Stomach smooth muscle (tissue), 2 donors: Measurements from ENCODE around the gene VSTM5.
"Not testable (repeated sequence)": the region's sequence is repeated elsewhere in the genome, so short reads cannot be mapped to it uniquely, and the experiment has no call there.

Experiments used
- H3K27ac ChIP-seq: one replicate; pipeline ENCODE4 v1.7.0; 2013; ENCODE audit warnings: mild to moderate bottlenecking, low read length, inconsistent platforms
- H3K27me3 ChIP-seq, 2 donors: one replicate each; pipeline ENCODE4 v1.7.0; 2013; ENCODE audit warnings: low read length in 2 of 2; ENCODE audit not compliant: insufficient read depth in 2 of 2, control insufficient read depth in 1 of 2
- H3K36me3 ChIP-seq, 2 donors: one replicate each; pipeline ENCODE4 v1.7.0; 2013; ENCODE audit warnings: low read length in 2 of 2; ENCODE audit not compliant: control insufficient read depth in 2 of 2, insufficient read depth in 2 of 2
- H3K4me1 ChIP-seq: one replicate; pipeline ENCODE4 v1.7.0; 2013; ENCODE audit warnings: low read length; ENCODE audit not compliant: control insufficient read depth, insufficient read depth
- H3K4me3 ChIP-seq, 2 donors: one replicate each; pipeline ENCODE4 v1.7.0; 2013; ENCODE audit warnings: low read length in 2 of 2
- H3K9ac ChIP-seq, 2 donors: one replicate each; pipeline ENCODE4 v1.7.0; 2013; ENCODE audit warnings: low read length in 2 of 2, mild to moderate bottlenecking in 1 of 2
- H3K9me3 ChIP-seq, 2 donors: one replicate each; pipeline ENCODE4 v1.7.0; 2013; ENCODE audit warnings: low read length in 2 of 2; ENCODE audit not compliant: control insufficient read depth in 2 of 2
- donor health status: healthy.
- donor health status: Pancreatic carcinoma.

Gene VSTM5

GRCh38 chr11:93791493-93791892, 58.9 kb downstream of the VSTM5 start:
- Histone ChIP-seq H3K9me3 (no peaks in the 10 kb centered on the region), H3K4me3 (no peak overlapping the region), H3K36me3 (peaks cover 45 to 57% of the 10 kb centered on the region in 2 donors), H3K27me3 (no peaks in the 10 kb centered on the region), H3K9ac (no peak overlapping the region), H3K27ac (no peak overlapping the region), H3K4me1 (peaks cover 5% of the 10 kb centered on the region)

GRCh38 chr11:93784935-93785360, 65.5 kb downstream of the VSTM5 start:
- Histone ChIP-seq H3K4me3 (peak overlapping the region; percentile 64 to 97), H3K27ac (peak overlapping the region; percentile 90), H3K4me1 (peaks cover 21% of the 10 kb centered on the region), H3K27me3 (no peaks in the 10 kb centered on the region), H3K9ac (peak overlapping the region; percentile 68 to 98), H3K36me3 (peaks cover 5 to 11% of the 10 kb centered on the region in 2 donors), H3K9me3 (no peaks in the 10 kb centered on the region)

- H3K4me3 ChIP-seq: peak within 1 kb of the TSS; percentile 64 to 97
- no peaks in the 10 kb centered on the region for H3K27me3 ChIP-seq
- peak within 1 kb of the TSS; percentile 68 to 98 for H3K9ac ChIP-seq
- H3K4me1 ChIP-seq: peaks cover 21% of the 10 kb centered on the region
- H3K27ac ChIP-seq: peak within 1 kb of the TSS; percentile 90
- H3K9me3 ChIP-seq: no peaks in the 10 kb centered on the region
- peaks cover under 1 to 5% of the 10 kb centered on the region in 2 donors for H3K36me3 ChIP-seq
These were observed 66.1 kb downstream of the VSTM5 start, which contains the start of gene MED17 for GRCh38 chr11:93784145-93784934. Gene MED17, plus strand, starts transcription at chr11:93784282. Its CDS starts 232 bp downstream, at chr11:93784514.

- H3K4me1 ChIP-seq: peaks cover 21% of the 10 kb centered on the region
- peaks cover 0 to 2% of the 10 kb centered on the region in 2 donors for H3K36me3 ChIP-seq
- H3K9me3 ChIP-seq: no peaks in the 10 kb centered on the region
- H3K9ac ChIP-seq: peak overlapping the region; percentile 68 to 98
- H3K27ac ChIP-seq: peak overlapping the region; percentile 90
- H3K4me3 ChIP-seq: peak overlapping the region; percentile 64 to 97
- no peaks in the 10 kb centered on the region for H3K27me3 ChIP-seq
These were observed 66.7 kb downstream of the VSTM5 start for GRCh38 chr11:93783765-93784144.

- H3K4me3 ChIP-seq: peak overlapping the region; percentile 64 to 97
- no peaks in the 10 kb centered on the region for H3K27me3 ChIP-seq
- H3K27ac ChIP-seq: no peak overlapping the region
- no peaks in the 10 kb centered on the region for H3K36me3 ChIP-seq
- H3K9ac ChIP-seq: peak overlapping the region in 1 of 2 donors; percentile 68
- H3K4me1 ChIP-seq: peaks cover 21% of the 10 kb centered on the region
- H3K9me3 ChIP-seq: no peaks in the 10 kb centered on the region
These were observed 67.1 kb downstream of the VSTM5 start for GRCh38 chr11:93783362-93783761.

GRCh38 chr11:93775289-93775688, 75.1 kb downstream of the VSTM5 start:
- no peaks in the 10 kb centered on the region for H3K9me3 ChIP-seq
- no peaks in the 10 kb centered on the region for H3K4me1 ChIP-seq
- no peak overlapping the region for H3K4me3 ChIP-seq
- no peak overlapping the region for H3K27ac ChIP-seq
- peaks cover 0 to 3% of the 10 kb centered on the region in 2 donors for H3K36me3 ChIP-seq
- H3K27me3 ChIP-seq: no peaks in the 10 kb centered on the region
- no peak overlapping the region for H3K9ac ChIP-seq

- not testable (repeated sequence) for H3K27ac ChIP-seq, H3K4me3 ChIP-seq, H3K9ac ChIP-seq, H3K36me3 ChIP-seq, H3K4me1 ChIP-seq, H3K9me3 ChIP-seq, H3K27me3 ChIP-seq
These were observed 75.9 kb downstream of the VSTM5 start for GRCh38 chr11:93774560-93774959.

GRCh38 chr11:93773601-93774200, 76.7 kb downstream of the VSTM5 start:
- Histone ChIP-seq H3K9ac (no peak overlapping the region), H3K4me1 (no peaks in the 10 kb centered on the region), H3K27ac (no peak overlapping the region), H3K9me3 (no peaks in the 10 kb centered on the region), H3K4me3 (no peak overlapping the region), H3K27me3 (no peaks in the 10 kb centered on the region), H3K36me3 (peaks cover 0 to 3% of the 10 kb centered on the region in 2 donors)

GRCh38 chr11:93773045-93773477, 77.4 kb downstream of the VSTM5 start:
- no peak overlapping the region for H3K27ac ChIP-seq
- no peak overlapping the region for H3K9ac ChIP-seq
- H3K4me1 ChIP-seq: no peaks in the 10 kb centered on the region
- H3K4me3 ChIP-seq: no peak overlapping the region
- peaks cover 0 to 6% of the 10 kb centered on the region in 2 donors for H3K36me3 ChIP-seq
- H3K9me3 ChIP-seq: no peaks in the 10 kb centered on the region
- no peaks in the 10 kb centered on the region for H3K27me3 ChIP-seq

- Histone ChIP-seq H3K4me1 (no peaks in the 10 kb centered on the region), H3K9ac (no peak overlapping the region)
These were observed 78.3 kb downstream of the VSTM5 start for GRCh38 chr11:93772123-93772522.

GRCh38 chr11:93770160-93770559, 80.3 kb downstream of the VSTM5 start:
- no peak overlapping the region for H3K4me3 ChIP-seq
- H3K4me1 ChIP-seq: no peaks in the 10 kb centered on the region
- H3K27ac ChIP-seq: no peak overlapping the region
- H3K9me3 ChIP-seq: no peaks in the 10 kb centered on the region
- no peak overlapping the region for H3K9ac ChIP-seq
- peaks cover 0 to 6% of the 10 kb centered on the region in 2 donors for H3K36me3 ChIP-seq
- H3K27me3 ChIP-seq: no peaks in the 10 kb centered on the region

More at GRCh38 chr11:93772123-93772522, 78.3 kb downstream of the VSTM5 start:
- Histone ChIP-seq H3K27ac (no peak overlapping the region), H3K36me3 (peaks cover 0 to 6% of the 10 kb centered on the region in 2 donors), H3K27me3 (no peaks in the 10 kb centered on the region), H3K9me3 (no peaks in the 10 kb centered on the region), H3K4me3 (no peak overlapping the region)
